ENCODE results near the gene TMEM219.

DNA sequence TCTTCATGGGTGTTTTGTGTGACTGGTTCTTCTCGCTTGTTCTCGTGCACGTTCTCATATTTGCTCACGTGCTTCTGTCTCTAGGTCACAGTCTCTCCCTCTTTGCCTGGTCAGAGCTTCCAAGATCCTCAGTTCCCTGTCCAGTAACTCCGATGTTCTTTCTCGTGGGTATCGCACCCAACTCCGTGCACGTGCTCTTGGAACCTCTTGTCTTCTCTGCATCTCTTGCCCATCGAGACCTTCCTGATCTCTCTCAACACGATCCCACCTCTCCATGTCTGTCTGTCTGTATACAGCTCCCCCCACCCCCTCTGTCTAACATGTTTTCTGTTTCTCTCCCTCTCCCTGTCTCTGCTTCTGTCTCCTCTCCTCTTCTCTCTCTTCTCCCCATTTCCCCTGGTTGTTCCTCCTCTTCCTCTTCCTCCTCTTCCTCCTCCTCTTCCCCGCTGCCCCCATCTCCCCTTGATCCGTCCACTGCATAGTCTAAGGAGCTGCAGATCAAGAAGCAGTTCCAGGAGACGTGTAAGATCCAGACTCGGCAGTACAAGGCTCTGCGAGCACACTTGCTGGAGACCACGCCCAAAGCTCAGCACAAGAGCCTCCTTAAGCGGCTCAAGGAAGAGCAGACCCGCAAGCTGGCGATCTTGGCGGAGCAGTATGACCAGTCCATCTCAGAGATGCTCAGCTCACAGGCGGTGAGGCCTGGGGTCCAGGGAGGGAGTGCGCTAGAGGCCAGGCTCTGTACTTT, 27.4 kb downstream of the TMEM219 start:
- TF ChIP-seq, protein P1, sequence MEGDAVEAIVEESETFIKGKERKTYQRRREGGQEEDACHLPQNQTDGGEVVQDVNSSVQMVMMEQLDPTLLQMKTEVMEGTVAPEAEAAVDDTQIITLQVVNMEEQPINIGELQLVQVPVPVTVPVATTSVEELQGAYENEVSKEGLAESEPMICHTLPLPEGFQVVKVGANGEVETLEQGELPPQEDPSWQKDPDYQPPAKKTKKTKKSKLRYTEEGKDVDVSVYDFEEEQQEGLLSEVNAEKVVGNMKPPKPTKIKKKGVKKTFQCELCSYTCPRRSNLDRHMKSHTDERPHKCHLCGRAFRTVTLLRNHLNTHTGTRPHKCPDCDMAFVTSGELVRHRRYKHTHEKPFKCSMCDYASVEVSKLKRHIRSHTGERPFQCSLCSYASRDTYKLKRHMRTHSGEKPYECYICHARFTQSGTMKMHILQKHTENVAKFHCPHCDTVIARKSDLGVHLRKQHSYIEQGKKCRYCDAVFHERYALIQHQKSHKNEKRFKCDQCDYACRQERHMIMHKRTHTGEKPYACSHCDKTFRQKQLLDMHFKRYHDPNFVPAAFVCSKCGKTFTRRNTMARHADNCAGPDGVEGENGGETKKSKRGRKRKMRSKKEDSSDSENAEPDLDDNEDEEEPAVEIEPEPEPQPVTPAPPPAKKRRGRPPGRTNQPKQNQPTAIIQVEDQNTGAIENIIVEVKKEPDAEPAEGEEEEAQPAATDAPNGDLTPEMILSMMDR (IDR thresholded peaks at IDR 0.05): no peak
- no peak for TF ChIP-seq POLR2A (IDR thresholded peaks at IDR 0.05)
